Type B pancreatic cell (in vitro differentiated cells): ENCODE results near the gene SAP130. TPM values are rescaled to one million over a fixed set of nuclear protein-coding genes. Genes with fewer than 3 reads are reported as not detected.
"Not testable (repeated sequence)": the region's sequence is repeated elsewhere in the genome, so short reads cannot be mapped to it uniquely, and the experiment has no call there.

Experiments
- DNase-seq: peaks from one replicate; pipeline ENCODE4 v3.0.0; 2021; ENCODE audit warnings: mixed read lengths; ENCODE audit not compliant: unreplicated experiment; ENCODE audit errors: extremely low spot score
- H3K27ac Mint-ChIP-seq: 2 replicates; pipeline ENCODE4 v1.8.0; 2021; ENCODE audit warnings: mild to moderate bottlenecking, mixed read lengths
- H3K27me3 Mint-ChIP-seq: 2 replicates; pipeline ENCODE4 v1.8.0; 2021; ENCODE audit warnings: mixed read lengths
- H3K36me3 Mint-ChIP-seq: 2 replicates; pipeline ENCODE4 v1.8.0; 2021; ENCODE audit warnings: mixed read lengths
- H3K4me1 Mint-ChIP-seq: one replicate; pipeline ENCODE4 v1.8.0; 2021; ENCODE audit warnings: mixed read lengths; ENCODE audit not compliant: unreplicated experiment
- H3K4me3 Mint-ChIP-seq: 2 replicates; pipeline ENCODE4 v1.8.0; 2021; ENCODE audit warnings: mild to moderate bottlenecking, mixed read lengths
- H3K9me3 Mint-ChIP-seq: 2 replicates; pipeline ENCODE4 v1.8.0; 2021; ENCODE audit warnings: mixed read lengths
- total RNA-seq: library from RNA; stranded (reverse); gene quantifications from 2 replicates; pipeline ENCODE4 v1.2.1, GENCODE V29; 2021; ENCODE audit warnings: low replicate concordance
- TF ChIP-seq, protein P1 (sequence below): fragments of 200-600 bp; sonication (generic); conservative IDR thresholded peaks from 2 replicates; pipeline ENCODE4 v1.5.0; 2021; ENCODE audit warnings: antibody characterized with exemption, mild to moderate bottlenecking

Gene SAP130
- total RNA-seq, 1 donor from 2014 or later, result 41.9 TPM

DNA sequence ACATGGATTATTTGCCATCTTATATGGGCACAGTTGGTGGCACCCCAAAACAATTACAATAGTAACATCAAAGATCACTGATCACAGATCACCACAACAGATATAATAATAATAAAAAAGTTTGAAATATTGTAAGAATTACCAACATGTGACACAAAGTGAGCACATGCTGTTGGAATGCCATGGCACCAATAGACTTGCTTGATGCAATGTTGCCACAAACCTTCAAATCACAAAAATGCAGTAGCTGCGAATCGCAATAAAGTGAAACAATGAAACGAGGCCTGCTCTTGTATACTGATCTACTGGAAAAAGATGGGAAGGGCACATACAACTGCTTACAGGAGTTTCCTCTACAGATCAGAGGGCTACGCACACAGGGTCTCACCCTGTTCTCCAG, 109.9 kb downstream of the SAP130 start:
- Mint-ChIP-seq H3K36me3 (no peaks in the 10 kb centered on the region), H3K9me3 (no peaks in the 10 kb centered on the region), H3K27me3 (no peaks in the 10 kb centered on the region), H3K4me1 (no peaks in the 10 kb centered on the region), H3K27ac (no peak overlapping the region), H3K4me3 (no peak overlapping the region)
- TF ChIP-seq, protein P1, sequence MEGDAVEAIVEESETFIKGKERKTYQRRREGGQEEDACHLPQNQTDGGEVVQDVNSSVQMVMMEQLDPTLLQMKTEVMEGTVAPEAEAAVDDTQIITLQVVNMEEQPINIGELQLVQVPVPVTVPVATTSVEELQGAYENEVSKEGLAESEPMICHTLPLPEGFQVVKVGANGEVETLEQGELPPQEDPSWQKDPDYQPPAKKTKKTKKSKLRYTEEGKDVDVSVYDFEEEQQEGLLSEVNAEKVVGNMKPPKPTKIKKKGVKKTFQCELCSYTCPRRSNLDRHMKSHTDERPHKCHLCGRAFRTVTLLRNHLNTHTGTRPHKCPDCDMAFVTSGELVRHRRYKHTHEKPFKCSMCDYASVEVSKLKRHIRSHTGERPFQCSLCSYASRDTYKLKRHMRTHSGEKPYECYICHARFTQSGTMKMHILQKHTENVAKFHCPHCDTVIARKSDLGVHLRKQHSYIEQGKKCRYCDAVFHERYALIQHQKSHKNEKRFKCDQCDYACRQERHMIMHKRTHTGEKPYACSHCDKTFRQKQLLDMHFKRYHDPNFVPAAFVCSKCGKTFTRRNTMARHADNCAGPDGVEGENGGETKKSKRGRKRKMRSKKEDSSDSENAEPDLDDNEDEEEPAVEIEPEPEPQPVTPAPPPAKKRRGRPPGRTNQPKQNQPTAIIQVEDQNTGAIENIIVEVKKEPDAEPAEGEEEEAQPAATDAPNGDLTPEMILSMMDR, result no peak
- DNase-seq, result no peak

DNA sequence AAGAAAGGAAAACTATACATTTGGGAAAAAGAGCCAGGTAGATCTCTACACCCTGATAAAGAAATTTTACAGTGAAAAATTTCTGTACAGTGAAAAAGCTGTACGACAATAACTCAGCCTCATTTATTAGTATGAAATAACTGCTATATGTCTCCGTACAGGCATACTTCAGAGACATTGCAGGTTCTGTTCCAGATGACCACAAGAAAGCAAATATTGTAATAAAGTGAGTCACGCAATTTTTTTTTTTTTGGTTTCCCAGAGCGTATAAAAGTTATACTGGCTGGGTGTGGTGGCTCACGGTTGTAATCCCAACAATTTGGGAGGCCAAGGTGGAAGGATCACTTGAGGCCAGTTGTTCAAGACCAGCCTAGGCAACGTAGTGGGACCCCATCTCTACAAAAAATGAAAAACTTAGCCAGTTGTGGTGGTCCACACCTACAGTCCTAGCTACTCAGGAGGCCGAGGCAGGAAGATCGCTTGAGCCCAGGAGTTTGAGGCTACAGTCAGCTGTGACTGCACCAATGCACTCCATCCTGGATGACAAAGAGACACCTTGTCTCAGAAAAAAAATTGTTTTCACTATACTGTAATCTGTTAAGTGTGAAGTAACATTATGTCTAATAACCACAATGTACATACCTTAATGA, 113.9 kb downstream of the SAP130 start:
- no peaks in the 10 kb centered on the region for H3K4me1 Mint-ChIP-seq
- no peak for DNase-seq
- no peaks in the 10 kb centered on the region for H3K27me3 Mint-ChIP-seq
- no peaks in the 10 kb centered on the region for H3K9me3 Mint-ChIP-seq
- no peak overlapping the region for H3K4me3 Mint-ChIP-seq
- H3K27ac Mint-ChIP-seq, result no peak overlapping the region
- H3K36me3 Mint-ChIP-seq, result no peaks in the 10 kb centered on the region
- TF ChIP-seq, protein P1, result no peak

DNA sequence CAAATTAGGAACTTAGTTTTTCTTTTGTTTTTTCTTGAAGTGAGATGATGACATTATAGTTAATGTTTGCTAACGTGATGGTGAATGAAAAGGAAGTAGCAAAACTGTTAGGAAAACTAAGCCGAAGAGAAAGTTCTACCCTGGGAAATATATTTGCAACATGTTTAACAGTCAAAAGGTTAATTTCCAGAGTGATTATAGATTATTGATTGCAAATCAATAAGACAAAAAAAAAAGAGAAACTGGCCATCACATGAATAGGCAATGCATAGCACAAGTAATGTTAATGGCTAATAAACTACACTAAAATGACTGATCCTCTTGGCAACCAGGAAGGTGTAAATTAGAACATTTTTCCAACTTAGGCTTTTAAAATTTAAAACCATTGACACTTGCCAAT, 116.1 kb downstream of the SAP130 start:
- DNase-seq, result no peak
- H3K27ac Mint-ChIP-seq, result no peak overlapping the region
- no peaks in the 10 kb centered on the region for H3K36me3 Mint-ChIP-seq

DNA sequence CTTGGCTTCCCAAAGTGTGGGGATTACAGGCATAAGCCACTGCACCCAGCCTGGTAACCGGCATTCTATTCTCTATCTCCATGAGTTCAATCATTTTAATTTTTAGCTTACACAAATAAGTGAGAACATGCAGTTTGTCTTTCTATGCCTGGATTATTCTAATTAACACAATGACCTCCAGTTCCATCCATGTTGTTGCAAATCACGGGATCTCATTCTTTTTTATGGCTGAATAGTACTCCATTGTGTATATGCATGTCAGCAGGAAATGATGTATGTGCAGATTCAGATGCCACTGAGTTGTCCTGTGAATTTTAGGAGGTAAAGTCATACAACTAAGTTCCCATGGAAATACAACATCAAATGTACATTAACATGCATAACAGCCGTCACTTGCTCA, 117.4 kb downstream of the SAP130 start:
- no peak overlapping the region for H3K27ac Mint-ChIP-seq
- no peaks in the 10 kb centered on the region for H3K36me3 Mint-ChIP-seq
- no peak overlapping the region for H3K4me3 Mint-ChIP-seq
- TF ChIP-seq, protein P1, result no peak
- no peaks in the 10 kb centered on the region for H3K4me1 Mint-ChIP-seq
- H3K27me3 Mint-ChIP-seq, result peaks cover 13% of the 10 kb centered on the region
- H3K9me3 Mint-ChIP-seq, result no peaks in the 10 kb centered on the region
- no peak for DNase-seq

More for the DNA sequence above, 116.1 kb downstream of the SAP130 start:
- no peaks in the 10 kb centered on the region for H3K4me1 Mint-ChIP-seq
- H3K27me3 Mint-ChIP-seq, result peaks cover 5% of the 10 kb centered on the region
- H3K4me3 Mint-ChIP-seq, result no peak overlapping the region
- no peaks in the 10 kb centered on the region for H3K9me3 Mint-ChIP-seq
- TF ChIP-seq, protein P1, result no peak

DNA sequence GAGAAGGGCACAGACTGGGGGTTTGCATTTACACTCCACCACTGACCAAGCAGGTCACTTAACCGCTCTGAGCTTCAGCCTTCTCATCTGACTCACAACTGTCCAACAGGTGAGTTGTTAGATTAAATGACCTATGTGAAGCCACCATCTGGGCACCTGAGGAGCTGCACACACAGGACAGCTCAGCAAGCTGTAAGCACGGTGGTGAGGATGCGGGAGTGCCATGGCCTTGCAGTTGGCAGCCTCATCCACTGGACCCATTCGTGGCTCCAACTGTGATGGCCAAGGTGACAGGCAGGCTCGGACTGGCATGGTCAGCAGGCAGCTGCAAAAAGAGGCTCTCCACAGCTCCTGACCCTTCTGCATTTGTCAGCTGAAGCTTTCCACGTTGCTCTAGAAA, 118.8 kb downstream of the SAP130 start:
- H3K9me3 Mint-ChIP-seq, result no peaks in the 10 kb centered on the region
- peaks cover 15% of the 10 kb centered on the region for H3K27me3 Mint-ChIP-seq
- no peaks in the 10 kb centered on the region for H3K36me3 Mint-ChIP-seq
- TF ChIP-seq, protein P1, result no peak
- H3K4me1 Mint-ChIP-seq, result no peaks in the 10 kb centered on the region
- H3K4me3 Mint-ChIP-seq, result no peak overlapping the region
- no peak overlapping the region for H3K27ac Mint-ChIP-seq
- DNase-seq, result no peak

DNA sequence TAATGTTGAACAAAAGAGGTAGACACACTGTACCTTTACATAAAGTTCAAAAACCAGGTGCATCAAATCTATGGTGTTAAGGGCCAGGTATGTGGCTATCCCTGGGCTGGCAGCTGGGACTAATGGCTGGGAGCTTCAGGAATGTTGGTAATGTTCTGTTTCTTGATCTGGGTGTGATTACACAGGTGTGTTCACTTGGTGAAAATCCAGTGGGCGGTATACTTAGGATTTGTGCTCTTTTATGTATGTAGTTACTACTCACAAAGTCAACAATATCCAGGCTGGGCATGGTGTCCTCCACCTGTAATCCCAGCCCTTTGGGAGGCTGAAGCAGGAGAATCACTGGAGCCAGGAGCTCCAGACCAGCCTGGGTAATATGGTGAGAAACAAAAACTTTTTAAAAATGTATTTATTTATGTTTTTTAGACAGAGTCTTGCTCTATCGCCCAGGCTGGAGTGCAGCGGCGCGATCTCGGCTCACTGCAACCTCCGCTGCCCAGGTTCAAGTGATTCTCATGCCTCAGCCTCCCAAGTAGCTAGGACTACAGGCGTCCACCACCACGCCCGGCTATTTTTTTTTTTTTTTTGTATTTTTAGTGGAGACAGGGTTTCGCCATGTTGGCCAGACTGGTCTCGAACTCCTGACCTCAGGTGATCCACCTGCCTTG, 120.0 kb downstream of the SAP130 start:
- not testable (repeated sequence) for H3K4me1 Mint-ChIP-seq, H3K9me3 Mint-ChIP-seq, H3K36me3 Mint-ChIP-seq, H3K27ac Mint-ChIP-seq, H3K4me3 Mint-ChIP-seq, DNase-seq
- H3K27me3 Mint-ChIP-seq, result peaks cover 15% of the 10 kb centered on the region
